ENCODE measurements around the gene NSF.
"Not testable (repeated sequence)": the region's sequence is repeated elsewhere in the genome, so short reads cannot be mapped to it uniquely, and the experiment has no call there.

DNA sequence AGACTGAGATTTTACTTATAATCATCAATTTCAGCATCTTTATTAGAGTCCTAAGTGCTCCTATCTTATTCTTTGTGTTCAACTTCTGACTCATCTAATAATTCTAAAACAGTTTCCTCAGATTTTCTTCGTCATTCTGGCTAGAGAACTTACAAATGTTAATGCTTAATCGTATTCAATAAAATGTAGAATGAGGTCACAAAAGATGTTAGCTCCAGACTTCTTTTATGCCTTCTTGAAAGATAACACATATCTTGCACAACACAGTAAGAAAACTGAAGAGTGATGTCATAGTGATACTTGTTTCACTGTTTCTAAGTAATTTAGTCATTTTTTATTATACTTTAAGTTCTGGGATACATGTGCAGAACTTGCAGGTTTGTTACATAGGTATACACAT, 93.2 kb downstream of the NSF start:
- TF ChIP-seq, protein P1, sequence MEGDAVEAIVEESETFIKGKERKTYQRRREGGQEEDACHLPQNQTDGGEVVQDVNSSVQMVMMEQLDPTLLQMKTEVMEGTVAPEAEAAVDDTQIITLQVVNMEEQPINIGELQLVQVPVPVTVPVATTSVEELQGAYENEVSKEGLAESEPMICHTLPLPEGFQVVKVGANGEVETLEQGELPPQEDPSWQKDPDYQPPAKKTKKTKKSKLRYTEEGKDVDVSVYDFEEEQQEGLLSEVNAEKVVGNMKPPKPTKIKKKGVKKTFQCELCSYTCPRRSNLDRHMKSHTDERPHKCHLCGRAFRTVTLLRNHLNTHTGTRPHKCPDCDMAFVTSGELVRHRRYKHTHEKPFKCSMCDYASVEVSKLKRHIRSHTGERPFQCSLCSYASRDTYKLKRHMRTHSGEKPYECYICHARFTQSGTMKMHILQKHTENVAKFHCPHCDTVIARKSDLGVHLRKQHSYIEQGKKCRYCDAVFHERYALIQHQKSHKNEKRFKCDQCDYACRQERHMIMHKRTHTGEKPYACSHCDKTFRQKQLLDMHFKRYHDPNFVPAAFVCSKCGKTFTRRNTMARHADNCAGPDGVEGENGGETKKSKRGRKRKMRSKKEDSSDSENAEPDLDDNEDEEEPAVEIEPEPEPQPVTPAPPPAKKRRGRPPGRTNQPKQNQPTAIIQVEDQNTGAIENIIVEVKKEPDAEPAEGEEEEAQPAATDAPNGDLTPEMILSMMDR (IDR thresholded peaks at IDR 0.05): not testable (repeated sequence)
- not testable (repeated sequence) for TF ChIP-seq POLR2AphosphoS5 (IDR thresholded peaks at IDR 0.05; ENCODE audit: low read depth, low read length)
- TF ChIP-seq, protein P2, sequence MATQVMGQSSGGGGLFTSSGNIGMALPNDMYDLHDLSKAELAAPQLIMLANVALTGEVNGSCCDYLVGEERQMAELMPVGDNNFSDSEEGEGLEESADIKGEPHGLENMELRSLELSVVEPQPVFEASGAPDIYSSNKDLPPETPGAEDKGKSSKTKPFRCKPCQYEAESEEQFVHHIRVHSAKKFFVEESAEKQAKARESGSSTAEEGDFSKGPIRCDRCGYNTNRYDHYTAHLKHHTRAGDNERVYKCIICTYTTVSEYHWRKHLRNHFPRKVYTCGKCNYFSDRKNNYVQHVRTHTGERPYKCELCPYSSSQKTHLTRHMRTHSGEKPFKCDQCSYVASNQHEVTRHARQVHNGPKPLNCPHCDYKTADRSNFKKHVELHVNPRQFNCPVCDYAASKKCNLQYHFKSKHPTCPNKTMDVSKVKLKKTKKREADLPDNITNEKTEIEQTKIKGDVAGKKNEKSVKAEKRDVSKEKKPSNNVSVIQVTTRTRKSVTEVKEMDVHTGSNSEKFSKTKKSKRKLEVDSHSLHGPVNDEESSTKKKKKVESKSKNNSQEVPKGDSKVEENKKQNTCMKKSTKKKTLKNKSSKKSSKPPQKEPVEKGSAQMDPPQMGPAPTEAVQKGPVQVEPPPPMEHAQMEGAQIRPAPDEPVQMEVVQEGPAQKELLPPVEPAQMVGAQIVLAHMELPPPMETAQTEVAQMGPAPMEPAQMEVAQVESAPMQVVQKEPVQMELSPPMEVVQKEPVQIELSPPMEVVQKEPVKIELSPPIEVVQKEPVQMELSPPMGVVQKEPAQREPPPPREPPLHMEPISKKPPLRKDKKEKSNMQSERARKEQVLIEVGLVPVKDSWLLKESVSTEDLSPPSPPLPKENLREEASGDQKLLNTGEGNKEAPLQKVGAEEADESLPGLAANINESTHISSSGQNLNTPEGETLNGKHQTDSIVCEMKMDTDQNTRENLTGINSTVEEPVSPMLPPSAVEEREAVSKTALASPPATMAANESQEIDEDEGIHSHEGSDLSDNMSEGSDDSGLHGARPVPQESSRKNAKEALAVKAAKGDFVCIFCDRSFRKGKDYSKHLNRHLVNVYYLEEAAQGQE (IDR thresholded peaks at IDR 0.05; ENCODE audit: insufficient read depth in 1 of 2, low read depth in 2 of 2, low read length in 1 of 2): not testable (repeated sequence)

All from Panc1 (cell line).